Endothelial cell (in vitro differentiated cells): ENCODE results near the gene PARP1. TPM values are rescaled to one million over a fixed set of nuclear protein-coding genes. Genes with fewer than 3 reads are reported as not detected.

ENCODE experiments used
- DNase-seq: peaks from one replicate; pipeline ENCODE4 v3.0.0; 2021; ENCODE audit warnings: low spot score
- H3K27ac Mint-ChIP-seq: one replicate; pipeline ENCODE4 v1.8.0; 2021; ENCODE audit warnings: mixed read lengths, inconsistent platforms; ENCODE audit not compliant: unreplicated experiment
- H3K27me3 Mint-ChIP-seq: one replicate; pipeline ENCODE4 v1.8.0; 2021; ENCODE audit warnings: mild to moderate bottlenecking, moderate library complexity, mixed read lengths, inconsistent platforms; ENCODE audit not compliant: unreplicated experiment
- H3K36me3 Mint-ChIP-seq: one replicate; pipeline ENCODE4 v1.8.0; 2021; ENCODE audit warnings: mild to moderate bottlenecking, low read depth, mixed read lengths, inconsistent platforms; ENCODE audit not compliant: unreplicated experiment
- H3K4me1 Mint-ChIP-seq: one replicate; pipeline ENCODE4 v1.8.0; 2021; ENCODE audit warnings: mild to moderate bottlenecking, mixed read lengths, inconsistent platforms; ENCODE audit not compliant: unreplicated experiment
- H3K4me3 Mint-ChIP-seq: one replicate; pipeline ENCODE4 v1.8.0; 2021; ENCODE audit warnings: mild to moderate bottlenecking, mixed read lengths, inconsistent platforms; ENCODE audit not compliant: unreplicated experiment
- H3K9me3 Mint-ChIP-seq: one replicate; pipeline ENCODE4 v1.8.0; 2021; ENCODE audit warnings: mixed read lengths, inconsistent platforms; ENCODE audit not compliant: unreplicated experiment
- total RNA-seq: library from RNA; stranded (reverse); fragmentation: NEBNext Ultra II Directional; extraction: Animal tissue kit (Norgen Biotek cat#: 25700); gene quantifications from one replicate; pipeline ENCODE4 v1.2.1, GENCODE V29; 2021; ENCODE audit not compliant: unreplicated experiment
- TF ChIP-seq, protein P1 (sequence below): fragments of 200-600 bp; sonication (generic); IDR thresholded peaks from one replicate; pipeline ENCODE4 v1.5.0; 2021; ENCODE audit warnings: antibody characterized with exemption; ENCODE audit not compliant: unreplicated experiment

The PARP1 gene
- total RNA-seq, 1 donor from 2014 or later, result 131 TPM

DNA sequence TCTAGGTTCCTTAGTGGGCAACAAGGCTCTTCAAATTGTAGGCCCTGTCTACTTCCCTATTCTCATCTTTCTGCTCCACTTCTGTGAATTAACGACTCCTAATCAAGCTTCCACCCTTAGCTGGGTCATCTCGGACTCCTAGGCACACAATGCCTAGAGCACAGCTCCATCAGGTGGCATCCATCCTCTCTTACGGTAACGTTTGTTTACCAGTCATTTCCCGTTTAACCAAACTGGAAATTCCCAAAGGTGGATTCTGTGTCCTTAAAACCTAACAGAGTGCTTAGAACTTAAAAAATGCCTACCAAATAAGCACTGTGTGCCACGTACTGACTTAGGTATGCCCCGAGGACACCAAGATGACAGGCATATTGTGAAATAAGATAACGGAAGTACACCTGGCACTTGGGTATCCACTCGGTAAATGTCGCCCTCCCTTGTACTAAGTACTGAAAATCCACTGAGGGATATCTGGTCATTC, 1.5 kb downstream of the PARP1 start:
- Mint-ChIP-seq H3K27me3 (peaks cover 6% of the 10 kb centered on the region), H3K27ac (peak overlapping the region; percentile 31), H3K9me3 (no peaks in the 10 kb centered on the region), H3K4me3 (peak overlapping the region; percentile 96), H3K36me3 (peaks cover 21% of the 10 kb centered on the region), H3K4me1 (peaks cover 39% of the 10 kb centered on the region)
- DNase-seq, result no peak
- TF ChIP-seq, protein P1, sequence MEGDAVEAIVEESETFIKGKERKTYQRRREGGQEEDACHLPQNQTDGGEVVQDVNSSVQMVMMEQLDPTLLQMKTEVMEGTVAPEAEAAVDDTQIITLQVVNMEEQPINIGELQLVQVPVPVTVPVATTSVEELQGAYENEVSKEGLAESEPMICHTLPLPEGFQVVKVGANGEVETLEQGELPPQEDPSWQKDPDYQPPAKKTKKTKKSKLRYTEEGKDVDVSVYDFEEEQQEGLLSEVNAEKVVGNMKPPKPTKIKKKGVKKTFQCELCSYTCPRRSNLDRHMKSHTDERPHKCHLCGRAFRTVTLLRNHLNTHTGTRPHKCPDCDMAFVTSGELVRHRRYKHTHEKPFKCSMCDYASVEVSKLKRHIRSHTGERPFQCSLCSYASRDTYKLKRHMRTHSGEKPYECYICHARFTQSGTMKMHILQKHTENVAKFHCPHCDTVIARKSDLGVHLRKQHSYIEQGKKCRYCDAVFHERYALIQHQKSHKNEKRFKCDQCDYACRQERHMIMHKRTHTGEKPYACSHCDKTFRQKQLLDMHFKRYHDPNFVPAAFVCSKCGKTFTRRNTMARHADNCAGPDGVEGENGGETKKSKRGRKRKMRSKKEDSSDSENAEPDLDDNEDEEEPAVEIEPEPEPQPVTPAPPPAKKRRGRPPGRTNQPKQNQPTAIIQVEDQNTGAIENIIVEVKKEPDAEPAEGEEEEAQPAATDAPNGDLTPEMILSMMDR, result no peak

GRCh38 chr1:226405411-226405988, 2.4 kb downstream of the PARP1 start:
- DNase-seq, result no peak
- no peaks in the 10 kb centered on the region for H3K9me3 Mint-ChIP-seq
- peaks cover 39% of the 10 kb centered on the region for H3K4me1 Mint-ChIP-seq
- TF ChIP-seq, protein P1, result no peak
- H3K27ac Mint-ChIP-seq, result peak overlapping the region; percentile 22
- peak overlapping the region; percentile 96 for H3K4me3 Mint-ChIP-seq
- peaks cover 6% of the 10 kb centered on the region for H3K27me3 Mint-ChIP-seq
- peaks cover 29% of the 10 kb centered on the region for H3K36me3 Mint-ChIP-seq

DNA sequence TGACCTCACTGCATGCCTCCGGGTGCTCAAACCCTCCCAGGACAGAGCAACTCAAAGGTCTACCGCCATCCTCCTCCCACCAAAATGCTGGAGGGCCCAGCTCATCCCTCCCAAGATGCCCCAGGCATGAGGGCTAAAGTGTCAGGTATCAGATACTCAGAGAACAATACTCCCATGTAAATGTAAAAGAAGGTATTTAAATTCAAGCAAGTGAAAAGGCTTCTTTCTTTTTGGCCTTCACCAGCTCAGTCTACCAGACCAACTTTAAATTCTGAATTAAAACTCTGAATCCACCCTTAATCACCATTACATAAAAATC, 3.0 kb downstream of the PARP1 start:
- peak overlapping the region; percentile 42 for H3K4me3 Mint-ChIP-seq
- H3K27ac Mint-ChIP-seq, result no peak overlapping the region
- H3K9me3 Mint-ChIP-seq, result no peaks in the 10 kb centered on the region
- H3K4me1 Mint-ChIP-seq, result peaks cover 39% of the 10 kb centered on the region
- TF ChIP-seq, protein P1, result no peak
- H3K36me3 Mint-ChIP-seq, result peaks cover 36% of the 10 kb centered on the region
- no peak for DNase-seq
- peaks cover 6% of the 10 kb centered on the region for H3K27me3 Mint-ChIP-seq

DNA sequence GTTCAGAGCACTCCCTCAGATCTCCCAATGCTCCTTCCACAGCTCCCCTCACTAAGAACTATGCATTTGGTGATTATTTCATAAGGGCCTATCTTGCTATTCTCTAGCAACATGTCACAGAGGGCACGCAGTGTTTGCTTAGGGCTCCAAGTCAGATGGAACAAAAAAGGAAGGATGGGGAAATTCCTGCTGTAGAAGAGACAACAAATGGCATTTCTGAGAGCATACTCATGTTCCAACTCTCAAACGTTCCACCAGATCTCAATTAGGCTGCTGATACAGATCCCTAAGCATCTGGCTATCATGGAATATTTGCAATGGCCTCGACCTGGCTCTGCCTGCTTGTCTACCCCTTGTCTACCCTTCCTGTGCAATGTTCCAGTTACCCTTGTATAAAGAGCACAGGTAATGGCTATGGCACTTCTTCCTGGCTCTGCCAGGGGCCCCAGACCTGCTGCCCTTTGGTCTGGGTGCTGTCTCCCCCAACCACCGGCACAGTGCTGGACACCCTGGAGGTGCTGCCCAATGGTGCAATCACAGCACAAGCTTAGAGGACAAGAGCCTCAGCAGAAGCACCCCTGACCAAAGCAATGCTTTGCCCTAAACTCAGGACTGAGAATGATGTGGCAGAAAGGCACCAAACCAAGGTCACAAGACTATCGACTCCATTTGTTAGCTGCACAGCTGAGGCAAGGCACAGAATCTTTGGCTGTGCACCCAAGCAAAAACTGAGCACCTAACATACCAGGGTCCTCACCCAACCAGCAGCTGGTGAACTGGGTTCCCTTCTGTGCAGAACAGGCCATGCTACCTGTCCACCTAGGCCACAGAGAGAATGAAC, 3.6 kb downstream of the PARP1 start:
- peaks cover 39% of the 10 kb centered on the region for H3K4me1 Mint-ChIP-seq
- H3K27me3 Mint-ChIP-seq, result peaks cover 6% of the 10 kb centered on the region
- DNase-seq, result no peak
- no peak overlapping the region for H3K4me3 Mint-ChIP-seq
- no peaks in the 10 kb centered on the region for H3K9me3 Mint-ChIP-seq
- TF ChIP-seq, protein P1, result no peak
- H3K27ac Mint-ChIP-seq, result peak overlapping the region; percentile 7
- peaks cover 41% of the 10 kb centered on the region for H3K36me3 Mint-ChIP-seq
